H1 (cell line): Measurements from ENCODE around the gene TRABD2B. TPM values are rescaled to one million over a fixed set of nuclear protein-coding genes. Genes with fewer than 3 reads are reported as not detected.

Experiments used
- CTCF ChIA-PET: fragments of 300-600 bp; sonication (Branson Sonifier 250); formaldehyde crosslinking; loops from one replicate; lab custom pipeline; 2021; ENCODE audit not compliant: partially characterized antibody; lab: Charles Lee
- POLR2A ChIA-PET: fragments of 300-600 bp; sonication (Branson Sonifier 250); formaldehyde crosslinking; loops from one replicate; lab custom pipeline; 2021; ENCODE audit warnings: inconsistent platforms; ENCODE audit not compliant: partially characterized antibody; lab: Charles Lee
- DNase-seq, 2 experiments: peaks; one replicate each; pipeline versions ENCODE4 v3.0.0 to v3.0.0-alpha.2; 2010 to 2022; ENCODE audit warnings: low spot score in 2 of 2, low read depth in 1 of 2, mixed read lengths in 1 of 2
- FAIRE-seq: peaks from 2 replicates; lab custom pipeline; 2011; peaks lifted over from hg19 to GRCh38; lab: Jason Lieb, UNC
- H2AFZ ChIP-seq: 2 replicates; pipeline ENCODE4 v1.8.1; 2012; ENCODE audit warnings: low read length, inconsistent platforms
- H2AK5ac ChIP-seq: 2 replicates; pipeline ENCODE4 v1.6.1; 2013; ENCODE audit warnings: low read depth, low read length
- H2BK120ac ChIP-seq: replicated peaks from 2 replicates; pipeline ENCODE3; 2013; ENCODE audit warnings: low read depth, low read length, inconsistent platforms
- H2BK12ac ChIP-seq: 2 replicates; pipeline ENCODE4 v1.6.1; 2013; ENCODE audit warnings: low read depth, low read length
- H2BK15ac ChIP-seq: 2 replicates; pipeline ENCODE4 v1.6.1; 2013; ENCODE audit warnings: low read length
- H2BK20ac ChIP-seq: 2 replicates; pipeline ENCODE4 v1.6.1; 2013; ENCODE audit warnings: low read length
- H2BK5ac ChIP-seq: 2 replicates; pipeline ENCODE4 v1.6.1; 2013; ENCODE audit warnings: low read depth, low read length
- H3K14ac ChIP-seq: 2 replicates; pipeline ENCODE4 v1.6.1; 2013; ENCODE audit warnings: inconsistent platforms; ENCODE audit not compliant: insufficient read length
- H3K18ac ChIP-seq: 2 replicates; pipeline ENCODE4 v1.6.1; 2013; ENCODE audit warnings: low read length; ENCODE audit errors: extremely low read depth
- H3K23ac ChIP-seq: 2 replicates; pipeline ENCODE4 v1.6.1; 2013; ENCODE audit warnings: inconsistent platforms; ENCODE audit not compliant: insufficient read length
- H3K23me2 ChIP-seq: 2 replicates; pipeline ENCODE4 v1.6.1; 2013; ENCODE audit warnings: low read depth, low read length
- H3K27ac ChIP-seq: 2 replicates; pipeline ENCODE4 v1.6.1; 2011; ENCODE audit warnings: low read depth, low read length, inconsistent platforms
- H3K27me3 ChIP-seq, 4 experiments: replicated peaks in 1 of 4; 1 replicate in 1 of 4; 2 replicates in 3 of 4; pipeline versions ENCODE4 v1.6.1 to v1.8.1; 2011 to 2013; ENCODE audit warnings: low read length in 3 of 4, mild to moderate bottlenecking in 3 of 4, inconsistent platforms in 2 of 4, mixed read lengths in 2 of 4, moderate library complexity in 1 of 4; ENCODE audit not compliant: control insufficient read depth in 3 of 4, insufficient read depth in 3 of 4; ENCODE audit errors: extremely low read depth in 1 of 4
- H3K36me3 ChIP-seq, 4 experiments: 2 replicates each; pipeline versions ENCODE4 v1.6.1 to v1.8.1; 2011 to 2013; ENCODE audit warnings: mild to moderate bottlenecking in 4 of 4, low read length in 3 of 4, moderate library complexity in 2 of 4, control low read depth in 1 of 4, inconsistent platforms in 1 of 4; ENCODE audit not compliant: insufficient read depth in 4 of 4, control insufficient read depth in 2 of 4
- H3K4ac ChIP-seq: replicated peaks from 2 replicates; pipeline ENCODE3; 2013; ENCODE audit warnings: low read length, low read depth, mixed read lengths, inconsistent platforms; ENCODE audit not compliant: insufficient read length
- H3K4me1 ChIP-seq, 4 experiments: replicated peaks in 1 of 4; 1 replicate in 1 of 4; 2 replicates in 3 of 4; pipeline versions ENCODE4 v1.6.1 to v1.8.1; 2011 to 2013; ENCODE audit warnings: low read length in 3 of 4, inconsistent platforms in 2 of 4, mixed read lengths in 1 of 4; ENCODE audit not compliant: insufficient read depth in 4 of 4, control insufficient read depth in 3 of 4
- H3K4me2 ChIP-seq, 2 experiments: 2 replicates each; pipeline versions ENCODE4 v1.6.1 to v1.8.1; 2011 to 2013; ENCODE audit warnings: low read depth in 2 of 2, low read length in 2 of 2, control low read depth in 1 of 2, inconsistent platforms in 1 of 2, mild to moderate bottlenecking in 1 of 2; ENCODE audit not compliant: insufficient read depth in 1 of 2
- H3K4me3 ChIP-seq, 4 experiments: fragments of 200-600, 300-600 bp in 1 of 4; sonication (generic), shearing (Covaris generic), sonication (Bioruptor Twin) in 1 of 4; 2 replicates each; pipeline versions ENCODE4 v1.5.1 to v1.8.1; 2011 to 2016; ENCODE audit warnings: low read length in 4 of 4, low read depth in 3 of 4, control low read depth in 2 of 4, inconsistent platforms in 2 of 4, mild to moderate bottlenecking in 2 of 4, mixed read lengths in 1 of 4, moderate library complexity in 1 of 4; ENCODE audit not compliant: insufficient read depth in 2 of 4; ENCODE audit errors: extremely low read depth in 1 of 4
- H3K56ac ChIP-seq: replicated peaks from 2 replicates; pipeline ENCODE3; 2013; ENCODE audit warnings: low read depth, mild to moderate bottlenecking, mixed read lengths, low read length, inconsistent platforms; ENCODE audit not compliant: insufficient read length
- H3K79me1 ChIP-seq: 2 replicates; pipeline ENCODE4 v1.6.1; 2013; ENCODE audit warnings: low read depth, low read length, control low read depth
- H3K79me2 ChIP-seq, 2 experiments: 2 replicates each; pipeline versions ENCODE4 v1.6.1 to v1.8.1; 2012 to 2013; ENCODE audit warnings: low read length in 2 of 2, mild to moderate bottlenecking in 2 of 2, inconsistent platforms in 1 of 2; ENCODE audit not compliant: insufficient read depth in 2 of 2, control insufficient read depth in 1 of 2
- H3K9ac ChIP-seq, 4 experiments: replicated peaks in 1 of 4; 1 replicate in 1 of 4; 2 replicates in 3 of 4; pipeline versions ENCODE4 v1.6.1 to v1.8.1; 2011 to 2013; ENCODE audit warnings: low read depth in 3 of 4, low read length in 3 of 4, control low read depth in 2 of 4, mild to moderate bottlenecking in 2 of 4, moderate library complexity in 2 of 4, inconsistent platforms in 1 of 4; ENCODE audit errors: extremely low read depth in 1 of 4
- H3K9me3 ChIP-seq, 2 experiments: 2 replicates each; pipeline versions ENCODE4 v1.6.1 to v1.8.1; 2012 to 2013; ENCODE audit warnings: mild to moderate bottlenecking in 2 of 2, moderate library complexity in 2 of 2, control low read depth in 1 of 2, inconsistent platforms in 1 of 2, low read depth in 1 of 2, low read length in 1 of 2, mixed read lengths in 1 of 2; ENCODE audit not compliant: insufficient read depth in 2 of 2
- H4K20me1 ChIP-seq, 2 experiments: replicated peaks in 1 of 2; 2 replicates each; pipeline versions ENCODE3 to v1.8.1; 2011 to 2013; ENCODE audit warnings: inconsistent platforms in 2 of 2, low read length in 2 of 2, mild to moderate bottlenecking in 1 of 2; ENCODE audit not compliant: insufficient read depth in 2 of 2, control insufficient read depth in 1 of 2
- H4K5ac ChIP-seq: 2 replicates; pipeline ENCODE4 v1.6.1; 2013; ENCODE audit warnings: low read length, low read depth, mixed read lengths, inconsistent platforms; ENCODE audit not compliant: insufficient read length
- H4K8ac ChIP-seq: 2 replicates; pipeline ENCODE4 v1.8.0; 2013; ENCODE audit warnings: mild to moderate bottlenecking, moderate library complexity, low read length, inconsistent platforms; ENCODE audit not compliant: insufficient read depth; ENCODE audit errors: extremely low read depth
- H4K91ac ChIP-seq: replicated peaks from 2 replicates; pipeline ENCODE3; 2013; ENCODE audit warnings: low read length, mixed read lengths, inconsistent platforms; ENCODE audit not compliant: insufficient read length
- CTBP2 ChIP-seq: IDR thresholded peaks from 2 replicates; pipeline ENCODE4 v1.7.0; 2011; ENCODE audit warnings: borderline replicate concordance, mild to moderate bottlenecking, moderate library complexity, mixed read lengths, low read length; ENCODE audit not compliant: insufficient read depth, insufficient read length
- HDAC6 ChIP-seq: IDR thresholded peaks from one replicate; pipeline ENCODE4 v1.7.1; 2012; ENCODE audit warnings: low read depth, mild to moderate bottlenecking, inconsistent platforms, low read length, moderate library complexity
- MAFK ChIP-seq: IDR thresholded peaks from 2 replicates; pipeline ENCODE4 v1.6.1; 2012; ENCODE audit warnings: low read depth, mild to moderate bottlenecking, improper control_type of control experiment, low read length
- RXRA ChIP-seq: IDR thresholded peaks from 2 replicates; pipeline ENCODE4 v1.6.1; 2011; ENCODE audit warnings: low read depth, mild to moderate bottlenecking, low read length, moderate library complexity; ENCODE audit not compliant: insufficient read depth
- SIRT6 ChIP-seq: IDR thresholded peaks from one replicate; pipeline ENCODE4 v1.7.1; 2012; ENCODE audit warnings: low read length, inconsistent platforms
- WGBS, 2 experiments: shearing (Covaris generic) in 1 of 2; methylation state at CpG; one replicate each; pipeline versions ENCODE4 v1.1.6 to v1.1.7; 2013 to 2015; ENCODE audit warnings: low lambda C conversion rate in 2 of 2, mixed read lengths in 2 of 2, inconsistent platforms in 1 of 2, low coverage in 1 of 2, missing lambda C conversion rate in 1 of 2; ENCODE audit not compliant: insufficient replicate concordance in 2 of 2, insufficient coverage in 1 of 2, insufficient read length in 1 of 2; ENCODE audit errors: extremely low coverage in 1 of 2, missing lambda C conversion rate in 1 of 2; 5-methylcytosine and 5-hydroxymethylcytosine counted together
- polyA plus RNA-seq, 7 experiments: library from polyadenylated mRNA; depleted of rRNA in 3 of 7; stranded (reverse) in 5 of 7; unstranded in 2 of 7; fragments of >200 nt in 5 of 7; fragments of 200-250 nt in 2 of 7; gene quantifications; 1 replicate in 5 of 7; 2 replicates in 1 of 7; 4 replicates in 1 of 7; pipeline versions ENCODE4 v1.2.1 to v1.2.3, GENCODE V29; 2011 to 2013; ENCODE audit warnings: missing spikeins in 2 of 7, mixed read lengths in 2 of 7
- total RNA-seq: library from RNA; stranded (reverse); fragmentation: NEBNext Ultra II Directional; extraction: Animal tissue kit (Norgen Biotek cat#: 25700); gene quantifications from 2 replicates; pipeline ENCODE4 v1.2.1, GENCODE V29; 2021

TRABD2B gene
- total and polyA plus RNA-seq, 2 of the 8 experiments (the other 6 are each of a cell fraction or from before 2014, with no cell fraction given) = 0.95 to 3.4 TPM

- CTCF ChIA-PET = interaction anchor here (0.9 to 8.7 kb wide), 10 partner anchors 11 to 225 kb away, joined by 3 to 63 read pairs (median 5); no protein-coding TSS in a partner anchor
Observed at GRCh38 chr1:47951026-47951425, 46.2 kb downstream of the TRABD2B start.

More at GRCh38 chr1:47951026-47951425, 46.2 kb downstream of the TRABD2B start:
- H3K9ac ChIP-seq = no peak overlapping the region
- no peaks in the 10 kb centered on the region for H3K79me2 ChIP-seq
- H3K4ac ChIP-seq = no peak overlapping the region
- no peak overlapping the region for H4K91ac ChIP-seq
- H2AFZ ChIP-seq = no peak overlapping the region
- no peak overlapping the region for H3K23ac ChIP-seq
- no peak overlapping the region for H2BK20ac ChIP-seq
- no peak for TF ChIP-seq CTBP2
- no peak for TF ChIP-seq HDAC6
- TF ChIP-seq MAFK = no peak
- no peak for TF ChIP-seq RXRA
- no peak for TF ChIP-seq SIRT6
- no peaks in the 10 kb centered on the region for H3K79me1 ChIP-seq
- H3K4me2 ChIP-seq = no peak overlapping the region
- H2BK12ac ChIP-seq = no peak overlapping the region
- no peak overlapping the region for H2BK5ac ChIP-seq
- no peaks in the 10 kb centered on the region; the same call in 1 of the 2 replicates for H3K23me2 ChIP-seq
- FAIRE-seq (no peak), DNase-seq (no peak)
- no peak overlapping the region for H2BK15ac ChIP-seq
- WGBS, 2 experiments = 91% methylated on average over 8 of the region's 8 CpGs; no CpG with 5 or more reads in 1 of the 2 experiments
- H4K20me1 ChIP-seq = peaks cover 0 to 3% of the 10 kb centered on the region in 2 experiments
- no peak overlapping the region for H3K4me3 ChIP-seq
- H3K14ac ChIP-seq = no peak overlapping the region
- H3K36me3 ChIP-seq = no peaks in the 10 kb centered on the region
- H3K27me3 ChIP-seq = peaks cover 0 to 3% (median 0%) of the 10 kb centered on the region in 4 experiments; a peak in 3 of 7 replicates
- no peak overlapping the region; the same call in 1 of the 2 replicates for H4K8ac ChIP-seq
- no peaks in the 10 kb centered on the region for H3K4me1 ChIP-seq
- H4K5ac ChIP-seq = no peak overlapping the region
- H3K18ac ChIP-seq = no peak overlapping the region
- no peak overlapping the region for H3K56ac ChIP-seq
- no peak overlapping the region for H2AK5ac ChIP-seq
- no peak overlapping the region for H2BK120ac ChIP-seq
- H3K27ac ChIP-seq = no peak overlapping the region
- H3K9me3 ChIP-seq = peaks cover 0 to 7% of the 10 kb centered on the region in 2 experiments; a peak in 3 of 4 replicates
- POLR2A ChIA-PET = no interaction called here
